HEK293 (cell line): ENCODE measurements around the gene ACTA2.
A peak's percentile ranks its signal among the peaks of the same experiment; 100 is the strongest.

ENCODE experiments used
- FEZF1 ChIP-seq: fragments of 450-650 bp; formaldehyde crosslinking; IDR thresholded peaks from 2 replicates; pipeline ENCODE4 v1.5.1; 2016; ENCODE audit warnings: missing biosample characterization, missing genetic modification characterization
- HOXD13 ChIP-seq: sonication (generic); formaldehyde crosslinking; IDR thresholded peaks from 2 replicates; pipeline ENCODE4 v1.8.0; 2022; ENCODE audit warnings: missing genetic modification reagents, borderline replicate concordance
- KLF10 ChIP-seq: fragments of 450-650 bp; IDR thresholded peaks from 2 replicates; pipeline ENCODE4 v1.5.1; 2018; ENCODE audit warnings: missing biosample characterization, mild to moderate bottlenecking, missing genetic modification characterization
- REPIN1 ChIP-seq: fragments of 450-650 bp; formaldehyde crosslinking; IDR thresholded peaks from 2 replicates; pipeline ENCODE4 v1.5.1; 2017; ENCODE audit warnings: missing biosample characterization, missing genetic modification characterization, low read depth
- TCF7L2 ChIP-seq: IDR thresholded peaks from 2 replicates; pipeline ENCODE4 v1.6.1; 2011; ENCODE audit warnings: low read depth, mild to moderate bottlenecking, inconsistent platforms, low read length, moderate library complexity, borderline replicate concordance
- ZBTB1 ChIP-seq: fragments of 450-650 bp; formaldehyde crosslinking; IDR thresholded peaks from 2 replicates; pipeline ENCODE4 v1.5.1; 2016; ENCODE audit warnings: missing biosample characterization, missing genetic modification characterization
- ZBTB7A ChIP-seq: fragments of 450-650 bp; formaldehyde crosslinking; IDR thresholded peaks from 2 replicates; pipeline ENCODE4 v1.5.1; 2016; ENCODE audit warnings: low read depth, missing biosample characterization, missing genetic modification characterization
- ZFP37 ChIP-seq: fragments of 450-650 bp; formaldehyde crosslinking; IDR thresholded peaks from 2 replicates; pipeline ENCODE4 v1.5.1; 2016; ENCODE audit warnings: missing biosample characterization, missing genetic modification characterization
- ZNF121 ChIP-seq: fragments of 450-650 bp; formaldehyde crosslinking; IDR thresholded peaks from 2 replicates; pipeline ENCODE4 v1.5.1; 2016; ENCODE audit warnings: missing biosample characterization, missing genetic modification characterization
- ZNF140 ChIP-seq: fragments of 450-650 bp; formaldehyde crosslinking; IDR thresholded peaks from 2 replicates; pipeline ENCODE4 v1.5.1; 2016; ENCODE audit warnings: missing biosample characterization, missing genetic modification characterization
- ZNF146 ChIP-seq: fragments of 450-650 bp; formaldehyde crosslinking; IDR thresholded peaks from 2 replicates; pipeline ENCODE4 v1.5.1; 2016; ENCODE audit warnings: missing biosample characterization, missing genetic modification characterization
- ZNF223 ChIP-seq: fragments of 450-650 bp; formaldehyde crosslinking; IDR thresholded peaks from 2 replicates; pipeline ENCODE4 v1.5.1; 2016; ENCODE audit warnings: missing biosample characterization, missing genetic modification characterization
- ZNF248 ChIP-seq: fragments of 450-650 bp; formaldehyde crosslinking; IDR thresholded peaks from 2 replicates; pipeline ENCODE4 v1.5.1; 2017; ENCODE audit warnings: missing biosample characterization, missing genetic modification characterization
- ZNF302 ChIP-seq: fragments of 450-650 bp; formaldehyde crosslinking; IDR thresholded peaks from 2 replicates; pipeline ENCODE4 v1.5.1; 2016; ENCODE audit warnings: missing biosample characterization, missing genetic modification characterization, low read depth
- ZNF354C ChIP-seq: fragments of 450-650 bp; formaldehyde crosslinking; IDR thresholded peaks from 2 replicates; pipeline ENCODE4 v1.5.1; 2016; ENCODE audit warnings: missing biosample characterization, missing genetic modification characterization, low read depth, borderline replicate concordance
- ZNF362 ChIP-seq: fragments of 450-650 bp; formaldehyde crosslinking; IDR thresholded peaks from 2 replicates; pipeline ENCODE4 v1.5.1; 2016; ENCODE audit warnings: missing biosample characterization, missing genetic modification characterization
- ZNF391 ChIP-seq: fragments of 450-650 bp; formaldehyde crosslinking; IDR thresholded peaks from 2 replicates; pipeline ENCODE4 v1.5.1; 2016; ENCODE audit warnings: low read depth, missing biosample characterization, missing genetic modification characterization, borderline replicate concordance
- ZNF488 ChIP-seq: fragments of 450-650 bp; formaldehyde crosslinking; IDR thresholded peaks from 2 replicates; pipeline ENCODE4 v1.5.1; 2016; ENCODE audit warnings: missing biosample characterization, missing genetic modification characterization
- ZNF561 ChIP-seq: fragments of 450-650 bp; IDR thresholded peaks from 2 replicates; pipeline ENCODE4 v1.5.1; 2018; ENCODE audit warnings: missing biosample characterization, missing genetic modification characterization, borderline replicate concordance
- ZNF571 ChIP-seq: fragments of 450-650 bp; formaldehyde crosslinking; IDR thresholded peaks from 2 replicates; pipeline ENCODE4 v1.5.0; 2017; ENCODE audit warnings: missing biosample characterization, missing genetic modification characterization
- ZNF596 ChIP-seq: fragments of 450-650 bp; IDR thresholded peaks from 2 replicates; pipeline ENCODE4 v1.5.0; 2018; ENCODE audit warnings: missing biosample characterization, mild to moderate bottlenecking, missing genetic modification characterization, moderate library complexity
- ZNF624 ChIP-seq: fragments of 450-650 bp; formaldehyde crosslinking; IDR thresholded peaks from 2 replicates; pipeline ENCODE4 v1.5.1; 2017; ENCODE audit warnings: missing biosample characterization, missing genetic modification characterization
- ZNF747 ChIP-seq: fragments of 450-650 bp; formaldehyde crosslinking; IDR thresholded peaks from 2 replicates; pipeline ENCODE4 v1.5.1; 2016; ENCODE audit warnings: missing biosample characterization, missing genetic modification characterization
- ZNF830 ChIP-seq: fragments of 450-650 bp; IDR thresholded peaks from 2 replicates; pipeline ENCODE4 v1.5.0; 2018; ENCODE audit warnings: missing biosample characterization, missing genetic modification characterization, low read depth, mild to moderate bottlenecking, moderate library complexity
- ZNF843 ChIP-seq: fragments of 450-650 bp; formaldehyde crosslinking; IDR thresholded peaks from 2 replicates; pipeline ENCODE4 v1.5.1; 2016; ENCODE audit warnings: missing biosample characterization, missing genetic modification characterization
- TF ChIP-seq, protein P1 (sequence below): fragments of 450-650 bp; formaldehyde crosslinking; IDR thresholded peaks from 2 replicates; pipeline ENCODE4 v1.5.1; 2017; ENCODE audit warnings: missing biosample characterization, missing genetic modification characterization
- TF ChIP-seq, protein P2 (sequence below): fragments of 450-650 bp; formaldehyde crosslinking; IDR thresholded peaks from 2 replicates; pipeline ENCODE4 v1.5.0; 2017; ENCODE audit warnings: missing biosample characterization, missing genetic modification characterization, borderline replicate concordance
- TF ChIP-seq, protein P3 (sequence below): fragments of 450-650 bp; IDR thresholded peaks from 2 replicates; pipeline ENCODE4 v1.5.1; 2018; ENCODE audit warnings: missing biosample characterization, missing genetic modification characterization

The ACTA2 gene

DNA sequence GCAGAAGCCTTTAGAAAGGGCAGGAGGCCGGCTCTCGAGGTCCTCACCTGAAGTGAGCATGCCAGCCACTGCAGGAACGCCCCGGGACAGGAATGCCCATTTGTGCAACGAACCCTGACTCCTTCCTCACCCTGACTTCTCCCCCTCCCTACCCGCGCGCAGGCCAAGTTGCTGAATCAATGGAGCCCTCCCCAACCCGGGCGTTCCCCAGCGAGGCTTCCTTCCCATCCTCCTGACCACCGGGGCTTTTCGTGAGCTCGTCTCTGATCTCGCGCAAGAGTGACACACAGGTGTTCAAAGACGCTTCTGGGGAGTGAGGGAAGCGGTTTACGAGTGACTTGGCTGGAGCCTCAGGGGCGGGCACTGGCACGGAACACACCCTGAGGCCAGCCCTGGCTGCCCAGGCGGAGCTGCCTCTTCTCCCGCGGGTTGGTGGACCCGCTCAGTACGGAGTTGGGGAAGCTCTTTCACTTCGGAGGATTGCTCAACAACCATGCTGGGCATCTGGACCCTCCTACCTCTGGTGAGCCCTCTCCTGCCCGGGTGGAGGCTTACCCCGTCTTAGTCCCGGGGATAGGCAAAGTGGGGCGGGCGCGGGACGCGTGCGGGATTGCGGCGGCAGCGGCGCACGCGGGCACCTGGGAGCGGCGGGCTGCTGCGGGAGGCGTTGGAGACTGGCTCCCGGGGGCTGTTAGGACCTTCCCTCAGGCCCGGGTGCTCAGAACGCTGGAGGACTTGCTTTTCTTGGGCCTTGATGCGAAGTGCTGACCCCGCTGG is 38.0 kb upstream of the ACTA2 start, which contains the start of gene FAS (continued):
- TF ChIP-seq ZBTB7A (no peak; the same call in 1 of the 2 replicates), ZNF302 (tag by site-specific recombination) (no peak), ZNF354C (no peak), KLF10 (tag by site-specific recombination) (no peak), TCF7L2 (no peak), ZNF843 (tag by site-specific recombination) (no peak), ZNF747 (no peak), ZNF121 (tag by site-specific recombination) (no peak), ZNF571 (tag by site-specific recombination) (no peak), ZNF488 (tag by site-specific recombination) (no peak), ZNF596 (no peak), ZNF830 (tag by site-specific recombination) (no peak), ZNF624 (tag by site-specific recombination) (no peak), ZNF146 (tag by site-specific recombination) (no peak), REPIN1 (tag by site-specific recombination) (no peak), ZNF391 (tag by site-specific recombination) (no peak), HOXD13 (no peak), ZNF362 (tag by site-specific recombination) (no peak), ZNF140 (tag by site-specific recombination) (no peak), ZNF561 (no peak), FEZF1 (peak; percentile 53; the same call in 1 of the 2 replicates), ZBTB1 (tag by site-specific recombination) (no peak), ZNF223 (no peak), ZNF248 (tag by site-specific recombination) (no peak), ZFP37 (tag by site-specific recombination) (0 out of 2 replicates have a peak, but pooled peaks have one; percentile 50)
- TF ChIP-seq, protein P1, sequence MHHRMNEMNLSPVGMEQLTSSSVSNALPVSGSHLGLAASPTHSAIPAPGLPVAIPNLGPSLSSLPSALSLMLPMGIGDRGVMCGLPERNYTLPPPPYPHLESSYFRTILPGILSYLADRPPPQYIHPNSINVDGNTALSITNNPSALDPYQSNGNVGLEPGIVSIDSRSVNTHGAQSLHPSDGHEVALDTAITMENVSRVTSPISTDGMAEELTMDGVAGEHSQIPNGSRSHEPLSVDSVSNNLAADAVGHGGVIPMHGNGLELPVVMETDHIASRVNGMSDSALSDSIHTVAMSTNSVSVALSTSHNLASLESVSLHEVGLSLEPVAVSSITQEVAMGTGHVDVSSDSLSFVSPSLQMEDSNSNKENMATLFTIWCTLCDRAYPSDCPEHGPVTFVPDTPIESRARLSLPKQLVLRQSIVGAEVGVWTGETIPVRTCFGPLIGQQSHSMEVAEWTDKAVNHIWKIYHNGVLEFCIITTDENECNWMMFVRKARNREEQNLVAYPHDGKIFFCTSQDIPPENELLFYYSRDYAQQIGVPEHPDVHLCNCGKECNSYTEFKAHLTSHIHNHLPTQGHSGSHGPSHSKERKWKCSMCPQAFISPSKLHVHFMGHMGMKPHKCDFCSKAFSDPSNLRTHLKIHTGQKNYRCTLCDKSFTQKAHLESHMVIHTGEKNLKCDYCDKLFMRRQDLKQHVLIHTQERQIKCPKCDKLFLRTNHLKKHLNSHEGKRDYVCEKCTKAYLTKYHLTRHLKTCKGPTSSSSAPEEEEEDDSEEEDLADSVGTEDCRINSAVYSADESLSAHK (tag by site-specific recombination), result no peak
- TF ChIP-seq, protein P2, sequence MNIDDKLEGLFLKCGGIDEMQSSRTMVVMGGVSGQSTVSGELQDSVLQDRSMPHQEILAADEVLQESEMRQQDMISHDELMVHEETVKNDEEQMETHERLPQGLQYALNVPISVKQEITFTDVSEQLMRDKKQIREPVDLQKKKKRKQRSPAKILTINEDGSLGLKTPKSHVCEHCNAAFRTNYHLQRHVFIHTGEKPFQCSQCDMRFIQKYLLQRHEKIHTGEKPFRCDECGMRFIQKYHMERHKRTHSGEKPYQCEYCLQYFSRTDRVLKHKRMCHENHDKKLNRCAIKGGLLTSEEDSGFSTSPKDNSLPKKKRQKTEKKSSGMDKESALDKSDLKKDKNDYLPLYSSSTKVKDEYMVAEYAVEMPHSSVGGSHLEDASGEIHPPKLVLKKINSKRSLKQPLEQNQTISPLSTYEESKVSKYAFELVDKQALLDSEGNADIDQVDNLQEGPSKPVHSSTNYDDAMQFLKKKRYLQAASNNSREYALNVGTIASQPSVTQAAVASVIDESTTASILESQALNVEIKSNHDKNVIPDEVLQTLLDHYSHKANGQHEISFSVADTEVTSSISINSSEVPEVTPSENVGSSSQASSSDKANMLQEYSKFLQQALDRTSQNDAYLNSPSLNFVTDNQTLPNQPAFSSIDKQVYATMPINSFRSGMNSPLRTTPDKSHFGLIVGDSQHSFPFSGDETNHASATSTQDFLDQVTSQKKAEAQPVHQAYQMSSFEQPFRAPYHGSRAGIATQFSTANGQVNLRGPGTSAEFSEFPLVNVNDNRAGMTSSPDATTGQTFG, result no peak
- TF ChIP-seq, protein P3, sequence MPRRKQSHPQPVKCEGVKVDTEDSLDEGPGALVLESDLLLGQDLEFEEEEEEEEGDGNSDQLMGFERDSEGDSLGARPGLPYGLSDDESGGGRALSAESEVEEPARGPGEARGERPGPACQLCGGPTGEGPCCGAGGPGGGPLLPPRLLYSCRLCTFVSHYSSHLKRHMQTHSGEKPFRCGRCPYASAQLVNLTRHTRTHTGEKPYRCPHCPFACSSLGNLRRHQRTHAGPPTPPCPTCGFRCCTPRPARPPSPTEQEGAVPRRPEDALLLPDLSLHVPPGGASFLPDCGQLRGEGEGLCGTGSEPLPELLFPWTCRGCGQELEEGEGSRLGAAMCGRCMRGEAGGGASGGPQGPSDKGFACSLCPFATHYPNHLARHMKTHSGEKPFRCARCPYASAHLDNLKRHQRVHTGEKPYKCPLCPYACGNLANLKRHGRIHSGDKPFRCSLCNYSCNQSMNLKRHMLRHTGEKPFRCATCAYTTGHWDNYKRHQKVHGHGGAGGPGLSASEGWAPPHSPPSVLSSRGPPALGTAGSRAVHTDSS (tag by site-specific recombination), result no peak
